HFFc6 (cell line): ENCODE measurements around the gene SYT11. TPM values are rescaled to one million over a fixed set of nuclear protein-coding genes. Genes with fewer than 3 reads are reported as not detected.
"Not testable (repeated sequence)": the region's sequence is repeated elsewhere in the genome, so short reads cannot be mapped to it uniquely, and the experiment has no call there.

Experiments used
- DNase-seq: peaks from one replicate; pipeline ENCODE4 v3.0.0-alpha.2; 2018
- H3K27ac Mint-ChIP-seq: 2 replicates; pipeline ENCODE4 v1.8.0; 2020; ENCODE audit warnings: mild to moderate bottlenecking, mixed read lengths
- H3K27me3 Mint-ChIP-seq: 2 replicates; pipeline ENCODE4 v1.8.0; 2021; ENCODE audit warnings: mild to moderate bottlenecking, moderate library complexity, mixed read lengths; ENCODE audit not compliant: insufficient read depth
- H3K36me3 Mint-ChIP-seq: 2 replicates; pipeline ENCODE4 v1.8.0; 2021; ENCODE audit warnings: low read depth, mixed read lengths
- H3K4me1 Mint-ChIP-seq: 2 replicates; pipeline ENCODE4 v1.8.0; 2020; ENCODE audit warnings: low read depth, mixed read lengths
- H3K4me3 Mint-ChIP-seq: 2 replicates; pipeline ENCODE4 v1.8.0; 2020; ENCODE audit warnings: mild to moderate bottlenecking, moderate library complexity, mixed read lengths
- H3K9me3 Mint-ChIP-seq: 2 replicates; pipeline ENCODE4 v1.8.0; 2020; ENCODE audit warnings: mild to moderate bottlenecking, mixed read lengths
- total RNA-seq, 6 experiments: library from RNA; stranded (reverse); fragmentation: NEBNext Ultra II Directional; extraction: Animal tissue kit (Norgen Biotek cat#: 25700); gene quantifications; 2 replicates in 1 of 6; 3 replicates in 5 of 6; pipeline ENCODE4 v1.2.3, GENCODE V29; 2021
- TF ChIP-seq, protein P1 (sequence below): fragments of 200-600 bp; sonication (generic); IDR thresholded peaks from 2 replicates; pipeline ENCODE4 v1.5.0; 2021; ENCODE audit warnings: antibody characterized with exemption, mild to moderate bottlenecking

Gene SYT11
- total RNA-seq, 6 experiments from 2014 or later = 38.9 to 56.0 (median 48.8) TPM

DNA sequence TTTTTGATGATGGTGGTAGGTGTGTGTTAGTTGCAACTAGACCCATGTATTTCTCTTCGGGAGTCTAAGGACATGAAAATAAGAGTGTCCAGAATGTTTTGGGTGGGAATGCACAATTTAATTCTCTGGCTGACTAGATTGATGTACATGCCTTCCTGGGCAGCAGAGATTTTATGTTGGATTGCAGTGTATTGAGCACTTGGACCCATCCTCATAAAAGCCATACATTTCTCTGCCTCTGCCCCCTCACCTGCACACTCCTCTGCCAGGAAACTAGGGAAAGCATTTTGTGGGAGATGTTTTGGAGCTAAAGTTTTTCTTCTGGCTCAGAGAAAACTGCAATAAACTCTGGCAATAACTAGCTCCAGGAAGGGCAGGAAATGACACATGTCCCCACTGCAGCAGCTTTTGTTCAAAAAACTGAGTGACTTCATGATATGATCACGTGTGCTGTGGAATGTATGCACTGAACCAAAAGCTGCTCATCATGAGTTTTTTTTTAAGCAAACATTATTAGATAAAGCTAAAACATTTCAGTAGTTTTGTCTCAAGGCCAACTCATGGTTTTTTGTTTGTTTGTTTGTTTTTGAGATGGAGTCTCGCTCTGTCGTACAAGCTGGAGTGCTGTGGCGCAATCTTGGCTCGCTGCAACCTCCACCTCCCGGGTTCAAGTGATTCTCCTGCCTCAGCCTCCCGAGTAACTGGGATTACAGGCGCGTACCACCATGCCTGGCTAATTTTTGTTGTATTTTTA, 34.2 kb downstream of the SYT11 start:
- peak; percentile 92 for DNase-seq
- H3K36me3 Mint-ChIP-seq = peaks cover 19% of the 10 kb centered on the region
- TF ChIP-seq, protein P1, sequence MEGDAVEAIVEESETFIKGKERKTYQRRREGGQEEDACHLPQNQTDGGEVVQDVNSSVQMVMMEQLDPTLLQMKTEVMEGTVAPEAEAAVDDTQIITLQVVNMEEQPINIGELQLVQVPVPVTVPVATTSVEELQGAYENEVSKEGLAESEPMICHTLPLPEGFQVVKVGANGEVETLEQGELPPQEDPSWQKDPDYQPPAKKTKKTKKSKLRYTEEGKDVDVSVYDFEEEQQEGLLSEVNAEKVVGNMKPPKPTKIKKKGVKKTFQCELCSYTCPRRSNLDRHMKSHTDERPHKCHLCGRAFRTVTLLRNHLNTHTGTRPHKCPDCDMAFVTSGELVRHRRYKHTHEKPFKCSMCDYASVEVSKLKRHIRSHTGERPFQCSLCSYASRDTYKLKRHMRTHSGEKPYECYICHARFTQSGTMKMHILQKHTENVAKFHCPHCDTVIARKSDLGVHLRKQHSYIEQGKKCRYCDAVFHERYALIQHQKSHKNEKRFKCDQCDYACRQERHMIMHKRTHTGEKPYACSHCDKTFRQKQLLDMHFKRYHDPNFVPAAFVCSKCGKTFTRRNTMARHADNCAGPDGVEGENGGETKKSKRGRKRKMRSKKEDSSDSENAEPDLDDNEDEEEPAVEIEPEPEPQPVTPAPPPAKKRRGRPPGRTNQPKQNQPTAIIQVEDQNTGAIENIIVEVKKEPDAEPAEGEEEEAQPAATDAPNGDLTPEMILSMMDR = no peak
- peak overlapping the region; percentile 86 for H3K27ac Mint-ChIP-seq
- peak overlapping the region; percentile 75 for H3K4me3 Mint-ChIP-seq
- H3K9me3 Mint-ChIP-seq = no peaks in the 10 kb centered on the region
- H3K27me3 Mint-ChIP-seq = peaks cover 2% of the 10 kb centered on the region; the same call in 1 of the 2 replicates
- peaks cover 40% of the 10 kb centered on the region for H3K4me1 Mint-ChIP-seq

DNA sequence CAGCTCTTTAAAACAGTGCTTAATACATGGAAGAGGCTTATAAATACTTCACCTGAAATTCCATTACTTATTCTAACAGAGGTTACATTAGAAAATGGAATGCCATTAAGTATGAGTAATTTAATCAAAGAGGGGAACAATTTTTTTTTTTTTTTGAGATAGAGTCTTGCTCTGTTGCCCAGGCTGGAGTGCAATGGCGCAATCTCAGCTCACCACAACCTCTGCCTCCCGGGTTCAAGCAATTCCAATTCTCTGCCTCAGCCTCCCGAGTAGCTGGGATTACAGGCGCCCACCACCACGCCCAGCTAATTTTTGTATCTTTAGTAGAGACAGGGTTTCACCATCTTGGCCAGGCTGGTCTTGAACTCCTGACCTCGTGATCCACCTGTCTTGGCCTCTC, 36.2 kb downstream of the SYT11 start:
- not testable (repeated sequence) for DNase-seq, H3K9me3 Mint-ChIP-seq, H3K4me3 Mint-ChIP-seq, H3K27me3 Mint-ChIP-seq
- Mint-ChIP-seq H3K27ac (peak overlapping the region; percentile 52), H3K36me3 (peaks cover 38% of the 10 kb centered on the region), H3K4me1 (peaks cover 34% of the 10 kb centered on the region)

DNA sequence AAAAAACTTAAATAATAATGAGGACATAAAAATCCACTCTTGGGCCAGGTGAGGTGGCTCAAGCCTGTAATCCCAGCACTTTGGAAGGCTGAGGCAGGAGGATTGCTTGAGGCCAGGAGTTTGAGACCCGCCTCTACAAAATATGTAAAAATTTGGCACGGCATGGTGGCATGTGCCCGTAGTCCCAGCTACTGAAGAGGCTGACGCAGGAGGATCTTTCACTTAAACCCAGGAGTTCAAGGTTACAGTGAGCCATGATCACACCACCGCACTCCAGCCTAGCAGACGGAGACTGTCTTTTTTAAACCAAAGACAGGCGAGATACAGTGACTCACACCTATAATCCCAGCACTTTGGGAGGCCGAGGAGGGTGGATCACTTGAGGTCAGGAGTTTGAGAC, 37.1 kb downstream of the SYT11 start:
- H3K9me3 Mint-ChIP-seq, H3K4me3 Mint-ChIP-seq, DNase-seq, H3K27ac Mint-ChIP-seq, H3K27me3 Mint-ChIP-seq: not testable (repeated sequence)
- Mint-ChIP-seq H3K36me3 (peaks cover 38% of the 10 kb centered on the region), H3K4me1 (peaks cover 34% of the 10 kb centered on the region)

DNA sequence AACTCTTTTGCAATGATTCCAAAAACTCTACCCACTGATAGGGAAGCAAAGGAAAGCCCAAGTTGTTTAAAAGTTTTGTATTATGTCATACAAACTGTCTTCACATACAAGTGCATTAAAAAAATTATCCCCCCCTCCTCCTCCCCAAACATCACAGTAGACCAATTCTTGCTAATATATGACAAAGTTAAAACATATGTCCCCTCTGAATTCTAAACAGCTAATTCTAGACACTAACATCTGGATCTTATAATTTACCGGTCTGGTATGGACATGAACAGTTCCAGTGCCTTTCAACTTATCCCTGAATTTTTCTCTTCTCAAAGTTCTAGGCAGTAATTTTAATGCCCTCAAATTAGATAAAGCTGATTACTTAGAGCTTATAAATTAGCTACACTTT, 38.4 kb downstream of the SYT11 start:
- DNase-seq = no peak
- H3K4me1 Mint-ChIP-seq = peaks cover 28% of the 10 kb centered on the region
- no peaks in the 10 kb centered on the region for H3K9me3 Mint-ChIP-seq
- peaks cover 34% of the 10 kb centered on the region for H3K36me3 Mint-ChIP-seq
- peaks cover 2% of the 10 kb centered on the region; the same call in 1 of the 2 replicates for H3K27me3 Mint-ChIP-seq
- H3K4me3 Mint-ChIP-seq = no peak overlapping the region
- peak overlapping the region; percentile 28; the same call in 1 of the 2 replicates for H3K27ac Mint-ChIP-seq
- TF ChIP-seq, protein P1 = no peak

DNA sequence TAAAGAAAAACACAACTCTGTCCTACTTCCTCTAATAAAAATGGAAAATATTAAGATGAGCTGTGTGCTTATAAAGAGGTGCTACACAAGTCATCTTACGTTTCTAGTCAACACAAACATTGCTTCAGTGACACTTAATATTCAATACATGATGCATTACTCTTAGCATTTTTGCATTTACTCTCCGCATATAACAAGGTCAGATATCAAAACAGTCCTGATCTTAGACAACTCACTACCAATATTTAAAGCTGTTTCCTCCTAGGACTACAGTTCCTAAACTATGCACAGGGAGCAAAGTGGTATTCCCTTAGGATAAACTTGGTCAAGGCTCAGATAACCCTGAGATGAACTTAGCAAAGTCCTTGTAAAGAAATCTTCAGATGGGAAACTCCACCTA, 39.5 kb downstream of the SYT11 start:
- TF ChIP-seq, protein P1 = no peak
- H3K27me3 Mint-ChIP-seq = peaks cover 2% of the 10 kb centered on the region; the same call in 1 of the 2 replicates
- no peaks in the 10 kb centered on the region for H3K9me3 Mint-ChIP-seq
- no peak for DNase-seq
- H3K36me3 Mint-ChIP-seq = peaks cover 34% of the 10 kb centered on the region
- H3K4me3 Mint-ChIP-seq = no peak overlapping the region
- peaks cover 17% of the 10 kb centered on the region for H3K4me1 Mint-ChIP-seq
- H3K27ac Mint-ChIP-seq = peak overlapping the region; percentile 8; the same call in 1 of the 2 replicates

DNA sequence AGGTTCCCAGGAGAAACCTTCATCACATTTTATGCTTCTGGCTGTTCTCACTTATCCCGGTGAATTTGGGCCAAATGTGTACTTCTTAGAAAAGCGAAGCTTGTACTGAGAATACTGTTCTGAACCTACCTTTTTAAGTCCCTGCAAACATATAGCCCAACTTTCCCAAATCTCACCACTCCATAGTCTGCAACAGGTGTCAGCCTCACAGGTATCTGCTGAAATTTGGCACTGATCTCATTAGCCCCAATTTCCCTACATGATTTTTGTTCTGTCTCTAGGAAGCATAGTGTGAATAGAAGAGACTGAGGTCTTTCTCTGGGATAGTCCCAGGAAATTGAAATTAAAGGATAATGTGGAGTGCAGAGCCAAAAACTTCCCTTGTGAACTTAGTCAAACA, 40.3 kb downstream of the SYT11 start:
- H3K4me1 Mint-ChIP-seq = peaks cover 15% of the 10 kb centered on the region; the same call in 1 of the 2 replicates
- DNase-seq = no peak
- H3K4me3 Mint-ChIP-seq = no peak overlapping the region
- peaks cover 2% of the 10 kb centered on the region; the same call in 1 of the 2 replicates for H3K27me3 Mint-ChIP-seq
- no peaks in the 10 kb centered on the region for H3K9me3 Mint-ChIP-seq
- peaks cover 42% of the 10 kb centered on the region for H3K36me3 Mint-ChIP-seq
- TF ChIP-seq, protein P1 = no peak
- no peak overlapping the region for H3K27ac Mint-ChIP-seq
